H1 (cell line): ENCODE data around the gene AFTPH. TPM values are rescaled to one million over a fixed set of nuclear protein-coding genes. Genes with fewer than 3 reads are reported as not detected.

ENCODE experiments used
- CTCF ChIA-PET: fragments of 300-600 bp; sonication (Branson Sonifier 250); formaldehyde crosslinking; loops from one replicate; lab custom pipeline; 2021; ENCODE audit not compliant: partially characterized antibody; lab: Charles Lee
- POLR2A ChIA-PET: fragments of 300-600 bp; sonication (Branson Sonifier 250); formaldehyde crosslinking; loops from one replicate; lab custom pipeline; 2021; ENCODE audit warnings: inconsistent platforms; ENCODE audit not compliant: partially characterized antibody; lab: Charles Lee
- DNase-seq, 2 experiments: peaks; one replicate each; pipeline versions ENCODE4 v3.0.0 to v3.0.0-alpha.2; 2010 to 2022; ENCODE audit warnings: low spot score in 2 of 2, low read depth in 1 of 2, mixed read lengths in 1 of 2
- FAIRE-seq: peaks from 2 replicates; lab custom pipeline; 2011; peaks lifted over from hg19 to GRCh38; lab: Jason Lieb, UNC
- H2AFZ ChIP-seq: 2 replicates; pipeline ENCODE4 v1.8.1; 2012; ENCODE audit warnings: low read length, inconsistent platforms
- H2AK5ac ChIP-seq: 2 replicates; pipeline ENCODE4 v1.6.1; 2013; ENCODE audit warnings: low read depth, low read length
- H2BK120ac ChIP-seq: replicated peaks from 2 replicates; pipeline ENCODE3; 2013; ENCODE audit warnings: low read depth, low read length, inconsistent platforms
- H2BK12ac ChIP-seq: 2 replicates; pipeline ENCODE4 v1.6.1; 2013; ENCODE audit warnings: low read depth, low read length
- H2BK15ac ChIP-seq: 2 replicates; pipeline ENCODE4 v1.6.1; 2013; ENCODE audit warnings: low read length
- H2BK20ac ChIP-seq: 2 replicates; pipeline ENCODE4 v1.6.1; 2013; ENCODE audit warnings: low read length
- H2BK5ac ChIP-seq: 2 replicates; pipeline ENCODE4 v1.6.1; 2013; ENCODE audit warnings: low read depth, low read length
- H3K14ac ChIP-seq: 2 replicates; pipeline ENCODE4 v1.6.1; 2013; ENCODE audit warnings: inconsistent platforms; ENCODE audit not compliant: insufficient read length
- H3K18ac ChIP-seq: 2 replicates; pipeline ENCODE4 v1.6.1; 2013; ENCODE audit warnings: low read length; ENCODE audit errors: extremely low read depth
- H3K23ac ChIP-seq: 2 replicates; pipeline ENCODE4 v1.6.1; 2013; ENCODE audit warnings: inconsistent platforms; ENCODE audit not compliant: insufficient read length
- H3K23me2 ChIP-seq: 2 replicates; pipeline ENCODE4 v1.6.1; 2013; ENCODE audit warnings: low read depth, low read length
- H3K27ac ChIP-seq: 2 replicates; pipeline ENCODE4 v1.6.1; 2011; ENCODE audit warnings: low read depth, low read length, inconsistent platforms
- H3K27me3 ChIP-seq, 4 experiments: replicated peaks in 1 of 4; 1 replicate in 1 of 4; 2 replicates in 3 of 4; pipeline versions ENCODE4 v1.6.1 to v1.8.1; 2011 to 2013; ENCODE audit warnings: low read length in 3 of 4, mild to moderate bottlenecking in 3 of 4, inconsistent platforms in 2 of 4, mixed read lengths in 2 of 4, moderate library complexity in 1 of 4; ENCODE audit not compliant: control insufficient read depth in 3 of 4, insufficient read depth in 3 of 4; ENCODE audit errors: extremely low read depth in 1 of 4
- H3K36me3 ChIP-seq, 4 experiments: 2 replicates each; pipeline versions ENCODE4 v1.6.1 to v1.8.1; 2011 to 2013; ENCODE audit warnings: mild to moderate bottlenecking in 4 of 4, low read length in 3 of 4, moderate library complexity in 2 of 4, control low read depth in 1 of 4, inconsistent platforms in 1 of 4; ENCODE audit not compliant: insufficient read depth in 4 of 4, control insufficient read depth in 2 of 4
- H3K4ac ChIP-seq: replicated peaks from 2 replicates; pipeline ENCODE3; 2013; ENCODE audit warnings: low read length, low read depth, mixed read lengths, inconsistent platforms; ENCODE audit not compliant: insufficient read length
- H3K4me1 ChIP-seq, 4 experiments: replicated peaks in 1 of 4; 1 replicate in 1 of 4; 2 replicates in 3 of 4; pipeline versions ENCODE4 v1.6.1 to v1.8.1; 2011 to 2013; ENCODE audit warnings: low read length in 3 of 4, inconsistent platforms in 2 of 4, mixed read lengths in 1 of 4; ENCODE audit not compliant: insufficient read depth in 4 of 4, control insufficient read depth in 3 of 4
- H3K4me2 ChIP-seq, 2 experiments: 2 replicates each; pipeline versions ENCODE4 v1.6.1 to v1.8.1; 2011 to 2013; ENCODE audit warnings: low read depth in 2 of 2, low read length in 2 of 2, control low read depth in 1 of 2, inconsistent platforms in 1 of 2, mild to moderate bottlenecking in 1 of 2; ENCODE audit not compliant: insufficient read depth in 1 of 2
- H3K4me3 ChIP-seq, 4 experiments: fragments of 200-600, 300-600 bp in 1 of 4; sonication (generic), shearing (Covaris generic), sonication (Bioruptor Twin) in 1 of 4; 2 replicates each; pipeline versions ENCODE4 v1.5.1 to v1.8.1; 2011 to 2016; ENCODE audit warnings: low read length in 4 of 4, low read depth in 3 of 4, control low read depth in 2 of 4, inconsistent platforms in 2 of 4, mild to moderate bottlenecking in 2 of 4, mixed read lengths in 1 of 4, moderate library complexity in 1 of 4; ENCODE audit not compliant: insufficient read depth in 2 of 4; ENCODE audit errors: extremely low read depth in 1 of 4
- H3K56ac ChIP-seq: replicated peaks from 2 replicates; pipeline ENCODE3; 2013; ENCODE audit warnings: low read depth, mild to moderate bottlenecking, mixed read lengths, low read length, inconsistent platforms; ENCODE audit not compliant: insufficient read length
- H3K79me1 ChIP-seq: 2 replicates; pipeline ENCODE4 v1.6.1; 2013; ENCODE audit warnings: low read depth, low read length, control low read depth
- H3K79me2 ChIP-seq, 2 experiments: 2 replicates each; pipeline versions ENCODE4 v1.6.1 to v1.8.1; 2012 to 2013; ENCODE audit warnings: low read length in 2 of 2, mild to moderate bottlenecking in 2 of 2, inconsistent platforms in 1 of 2; ENCODE audit not compliant: insufficient read depth in 2 of 2, control insufficient read depth in 1 of 2
- H3K9ac ChIP-seq, 4 experiments: replicated peaks in 1 of 4; 1 replicate in 1 of 4; 2 replicates in 3 of 4; pipeline versions ENCODE4 v1.6.1 to v1.8.1; 2011 to 2013; ENCODE audit warnings: low read depth in 3 of 4, low read length in 3 of 4, control low read depth in 2 of 4, mild to moderate bottlenecking in 2 of 4, moderate library complexity in 2 of 4, inconsistent platforms in 1 of 4; ENCODE audit errors: extremely low read depth in 1 of 4
- H3K9me3 ChIP-seq, 2 experiments: 2 replicates each; pipeline versions ENCODE4 v1.6.1 to v1.8.1; 2012 to 2013; ENCODE audit warnings: mild to moderate bottlenecking in 2 of 2, moderate library complexity in 2 of 2, control low read depth in 1 of 2, inconsistent platforms in 1 of 2, low read depth in 1 of 2, low read length in 1 of 2, mixed read lengths in 1 of 2; ENCODE audit not compliant: insufficient read depth in 2 of 2
- H4K20me1 ChIP-seq, 2 experiments: replicated peaks in 1 of 2; 2 replicates each; pipeline versions ENCODE3 to v1.8.1; 2011 to 2013; ENCODE audit warnings: inconsistent platforms in 2 of 2, low read length in 2 of 2, mild to moderate bottlenecking in 1 of 2; ENCODE audit not compliant: insufficient read depth in 2 of 2, control insufficient read depth in 1 of 2
- H4K5ac ChIP-seq: 2 replicates; pipeline ENCODE4 v1.6.1; 2013; ENCODE audit warnings: low read length, low read depth, mixed read lengths, inconsistent platforms; ENCODE audit not compliant: insufficient read length
- H4K8ac ChIP-seq: 2 replicates; pipeline ENCODE4 v1.8.0; 2013; ENCODE audit warnings: mild to moderate bottlenecking, moderate library complexity, low read length, inconsistent platforms; ENCODE audit not compliant: insufficient read depth; ENCODE audit errors: extremely low read depth
- H4K91ac ChIP-seq: replicated peaks from 2 replicates; pipeline ENCODE3; 2013; ENCODE audit warnings: low read length, mixed read lengths, inconsistent platforms; ENCODE audit not compliant: insufficient read length
- ATF2 ChIP-seq: IDR thresholded peaks from 2 replicates; pipeline ENCODE4 v1.6.1; 2012; ENCODE audit warnings: low read length, inconsistent platforms
- BRCA1 ChIP-seq: IDR thresholded peaks from 2 replicates; pipeline ENCODE4 v1.6.1; 2012; ENCODE audit warnings: low read depth, low read length, improper control_type of control experiment
- CHD2 ChIP-seq: IDR thresholded peaks from 2 replicates; pipeline ENCODE4 v1.6.1; 2012; ENCODE audit warnings: low read length, improper control_type of control experiment
- CREB1 ChIP-seq: IDR thresholded peaks from 2 replicates; pipeline ENCODE4 v1.6.1; 2012; ENCODE audit warnings: inconsistent platforms
- CTBP2 ChIP-seq: IDR thresholded peaks from 2 replicates; pipeline ENCODE4 v1.7.0; 2011; ENCODE audit warnings: borderline replicate concordance, mild to moderate bottlenecking, moderate library complexity, mixed read lengths, low read length; ENCODE audit not compliant: insufficient read depth, insufficient read length
- EP300 ChIP-seq, 2 experiments: IDR thresholded peaks; 1 replicate in 1 of 2; 2 replicates in 1 of 2; pipeline ENCODE4 v1.6.1; 2011 to 2012; ENCODE audit warnings: low read depth in 2 of 2, low read length in 2 of 2, mild to moderate bottlenecking in 2 of 2, borderline replicate concordance in 1 of 2, inconsistent platforms in 1 of 2, moderate library complexity in 1 of 2
- JUN ChIP-seq: IDR thresholded peaks from 2 replicates; pipeline ENCODE4 v1.6.1; 2011; ENCODE audit warnings: low read depth, mild to moderate bottlenecking, improper control_type of control experiment, low read length
- PHF8 ChIP-seq: fragments of 200-600 bp; sonication (generic); conservative IDR thresholded peaks from 2 replicates; pipeline ENCODE4 v1.7.1; 2012; ENCODE audit warnings: low read depth, mild to moderate bottlenecking, inconsistent platforms, low read length, moderate library complexity
- POU5F1 ChIP-seq: IDR thresholded peaks from 2 replicates; pipeline ENCODE4 v1.6.1; 2011; ENCODE audit warnings: low read depth, mild to moderate bottlenecking, low read length, moderate library complexity
- SIRT6 ChIP-seq: IDR thresholded peaks from one replicate; pipeline ENCODE4 v1.7.1; 2012; ENCODE audit warnings: low read length, inconsistent platforms
- SP4 ChIP-seq: IDR thresholded peaks from 2 replicates; pipeline ENCODE4 v1.6.1; 2012; ENCODE audit warnings: low read length, inconsistent platforms
- SUZ12 ChIP-seq: fragments of 200-600 bp; sonication (generic); IDR thresholded peaks from 2 replicates; pipeline ENCODE4 v1.6.1; 2012; ENCODE audit warnings: mild to moderate bottlenecking, inconsistent platforms, low read length, moderate library complexity, mixed read lengths
- WGBS, 2 experiments: shearing (Covaris generic) in 1 of 2; methylation state at CpG; one replicate each; pipeline versions ENCODE4 v1.1.6 to v1.1.7; 2013 to 2015; ENCODE audit warnings: low lambda C conversion rate in 2 of 2, mixed read lengths in 2 of 2, inconsistent platforms in 1 of 2, low coverage in 1 of 2, missing lambda C conversion rate in 1 of 2; ENCODE audit not compliant: insufficient replicate concordance in 2 of 2, insufficient coverage in 1 of 2, insufficient read length in 1 of 2; ENCODE audit errors: extremely low coverage in 1 of 2, missing lambda C conversion rate in 1 of 2; 5-methylcytosine and 5-hydroxymethylcytosine counted together
- polyA plus RNA-seq, 7 experiments: library from polyadenylated mRNA; depleted of rRNA in 3 of 7; stranded (reverse) in 5 of 7; unstranded in 2 of 7; fragments of >200 nt in 5 of 7; fragments of 200-250 nt in 2 of 7; gene quantifications; 1 replicate in 5 of 7; 2 replicates in 1 of 7; 4 replicates in 1 of 7; pipeline versions ENCODE4 v1.2.1 to v1.2.3, GENCODE V29; 2011 to 2013; ENCODE audit warnings: missing spikeins in 2 of 7, mixed read lengths in 2 of 7
- total RNA-seq: library from RNA; stranded (reverse); fragmentation: NEBNext Ultra II Directional; extraction: Animal tissue kit (Norgen Biotek cat#: 25700); gene quantifications from 2 replicates; pipeline ENCODE4 v1.2.1, GENCODE V29; 2021

AFTPH gene
- total and polyA plus RNA-seq, 2 of the 8 experiments (the other 6 are each of a cell fraction or from before 2014, with no cell fraction given), result 7.3 to 15.0 TPM

GRCh38 chr2:64478502-64479230 is 45.5 kb upstream of the AFTPH start:
- no peak overlapping the region for H3K23ac ChIP-seq
- ChIA-PET POLR2A (no interaction called here), CTCF (interaction anchor here (0.6 to 6.0 kb wide), 6 partner anchors 10 to 175 kb away, joined by 3 to 34 read pairs (median 4); no protein-coding TSS in a partner anchor)
- no peaks in the 10 kb centered on the region for H3K36me3 ChIP-seq
- no peak overlapping the region for H2BK15ac ChIP-seq
- H3K18ac ChIP-seq, result no peak overlapping the region
- no peak overlapping the region for H3K4me2 ChIP-seq
- no peak overlapping the region for H3K14ac ChIP-seq
- no peak overlapping the region for H3K4me3 ChIP-seq
- no peak overlapping the region for H4K91ac ChIP-seq
- H3K9me3 ChIP-seq, result no peaks in the 10 kb centered on the region
- H3K27me3 ChIP-seq, result no peaks in the 10 kb centered on the region
- H2BK120ac ChIP-seq, result no peak overlapping the region
- H4K20me1 ChIP-seq, result no peaks in the 10 kb centered on the region
- peaks cover 3 to 7% (median 4%) of the 10 kb centered on the region in 4 experiments; a peak in 5 of 7 replicates for H3K4me1 ChIP-seq
- no peak overlapping the region for H2BK20ac ChIP-seq
- WGBS, 2 experiments, result 85% methylated on average over 3 of the region's 3 CpGs; no CpG with 5 or more reads in 1 of the 2 experiments
- no peaks in the 10 kb centered on the region for H3K79me2 ChIP-seq
- no peak overlapping the region for H3K56ac ChIP-seq
- no peak overlapping the region for H3K27ac ChIP-seq
- no peak overlapping the region for H2BK12ac ChIP-seq
- H4K8ac ChIP-seq, result no peak overlapping the region
- H3K79me1 ChIP-seq, result no peaks in the 10 kb centered on the region
- no peak overlapping the region for H2AK5ac ChIP-seq
- no peak overlapping the region for H3K4ac ChIP-seq
- H2BK5ac ChIP-seq, result no peak overlapping the region
- no peak for FAIRE-seq
- no peak for DNase-seq
- H3K23me2 ChIP-seq, result no peaks in the 10 kb centered on the region
- no peak overlapping the region for H2AFZ ChIP-seq
- no peak overlapping the region for H3K9ac ChIP-seq
- no peak overlapping the region for H4K5ac ChIP-seq
- TF ChIP-seq BRCA1 (no peak), POU5F1 (no peak), CHD2 (no peak), SUZ12 (no peak), EP300 (IDR thresholded peaks at IDR 0.05; ENCODE audit: borderline replicate concordance in 1 of 2, low read depth in 2 of 2, low read length in 2 of 2) (no peak), SP4 (no peak), JUN (no peak), ATF2 (no peak), CREB1 (no peak), SIRT6 (no peak), CTBP2 (no peak), PHF8 (no peak)
